Testis (tissue), 3 donors: Measurements from ENCODE around the gene STRN. TPM values are rescaled to one million over a fixed set of nuclear protein-coding genes. Genes with fewer than 3 reads are reported as not detected.

Experiments
- DNase-seq: peaks from one replicate; pipeline ENCODE4 v3.0.0-alpha.2; 2019
- H3K27ac ChIP-seq, 2 donors: fragments of 200-600 bp; sonication (generic); one replicate each; pipeline ENCODE4 v1.5.1; 2019
- H3K27me3 ChIP-seq: fragments of 200-600 bp; sonication (generic); one replicate; pipeline ENCODE4 v1.5.1; 2019
- H3K36me3 ChIP-seq: fragments of 200-600 bp; sonication (generic); one replicate; pipeline ENCODE4 v1.5.1; 2017; ENCODE audit warnings: low read depth; ENCODE audit errors: missing control alignments
- H3K4me1 ChIP-seq: fragments of 200-600 bp; sonication (generic); one replicate; pipeline ENCODE4 v1.5.1; 2019
- H3K4me3 ChIP-seq, 2 donors: fragments of 200-600 bp; sonication (generic); one replicate each; pipeline ENCODE4 v1.5.1; 2017 to 2019
- H3K9me3 ChIP-seq: fragments of 200-600 bp; sonication (generic); one replicate; pipeline ENCODE4 v1.5.1; 2017
- POLR2A ChIP-seq: fragments of 450-650 bp; IDR thresholded peaks from one replicate; pipeline ENCODE4 v1.6.1; 2017; ENCODE audit warnings: antibody characterized with exemption, mild to moderate bottlenecking, moderate library complexity
- WGBS, 2 donors: methylation state at CpG; one replicate each; pipeline ENCODE4 v1.1.5; 2018; 5-methylcytosine and 5-hydroxymethylcytosine counted together
- intact Hi-C: fragments of 100-400 bp; cut with DNase I; formaldehyde crosslinking; loops from one replicate; pipeline ENCODE4 v1.15.1; 2023; ENCODE audit warnings: low total_unique reads
- polyA plus RNA-seq: library from polyadenylated mRNA; stranded (reverse); fragments of 350-450 nt; fragmentation: Illumina TruSeq; extraction: RNeasy Lipid Tissue Mini Kit (QIAGEN cat#74804); gene quantifications from one replicate; pipeline ENCODE4 v1.2.3, GENCODE V29; 2014; ENCODE audit warnings: low read depth, low replicate concordance; ENCODE audit not compliant: insufficient read depth
- total RNA-seq, 2 donors: library from RNA; depleted of rRNA; stranded (reverse); fragments of >200 nt; gene quantifications; one replicate each; pipeline ENCODE4 v1.2.3, GENCODE V29; 2016
- TF ChIP-seq, protein P1 (sequence below), 3 experiments: fragments of 450-650 bp in 2 of 3; fragments of 200-600 bp in 1 of 3; sonication (generic) in 1 of 3; IDR thresholded peaks; one replicate each; pipeline ENCODE4 v1.5.1; 2016 to 2019; ENCODE audit warnings: antibody characterized with exemption in 3 of 3, mild to moderate bottlenecking in 2 of 3, moderate library complexity in 1 of 3

STRN gene
- total and polyA plus RNA-seq, 3 donors from 2014 or later, result 13.9 to 37.1 (median 34.8) TPM

- no peaks in the 10 kb centered on the region for H3K36me3 ChIP-seq
- intact Hi-C loops, result no loop called here
- no peaks in the 10 kb centered on the region for H3K4me1 ChIP-seq
- no peak overlapping the region for H3K27ac ChIP-seq
- TF ChIP-seq POLR2A, result no peak
- DNase-seq, result no peak
- no peaks in the 10 kb centered on the region for H3K27me3 ChIP-seq
- no peaks in the 10 kb centered on the region for H3K9me3 ChIP-seq
- no peak overlapping the region for H3K4me3 ChIP-seq
These were observed 107.6 kb downstream of the STRN start for GRCh38 chr2:36858551-36859365.

GRCh38 chr2:36857713-36858112 lies 108.6 kb downstream of the STRN start:
- no peaks in the 10 kb centered on the region for H3K27me3 ChIP-seq
- 86 to 87% methylated on average over 5 of the region's 5 CpGs for WGBS, 2 donors
- intact Hi-C loops, result no loop called here
- DNase-seq, result no peak
- H3K27ac ChIP-seq, result no peak overlapping the region
- no peaks in the 10 kb centered on the region for H3K9me3 ChIP-seq
- H3K4me1 ChIP-seq, result no peaks in the 10 kb centered on the region
- no peaks in the 10 kb centered on the region for H3K36me3 ChIP-seq
- TF ChIP-seq POLR2A, result no peak
- TF ChIP-seq, protein P1, sequence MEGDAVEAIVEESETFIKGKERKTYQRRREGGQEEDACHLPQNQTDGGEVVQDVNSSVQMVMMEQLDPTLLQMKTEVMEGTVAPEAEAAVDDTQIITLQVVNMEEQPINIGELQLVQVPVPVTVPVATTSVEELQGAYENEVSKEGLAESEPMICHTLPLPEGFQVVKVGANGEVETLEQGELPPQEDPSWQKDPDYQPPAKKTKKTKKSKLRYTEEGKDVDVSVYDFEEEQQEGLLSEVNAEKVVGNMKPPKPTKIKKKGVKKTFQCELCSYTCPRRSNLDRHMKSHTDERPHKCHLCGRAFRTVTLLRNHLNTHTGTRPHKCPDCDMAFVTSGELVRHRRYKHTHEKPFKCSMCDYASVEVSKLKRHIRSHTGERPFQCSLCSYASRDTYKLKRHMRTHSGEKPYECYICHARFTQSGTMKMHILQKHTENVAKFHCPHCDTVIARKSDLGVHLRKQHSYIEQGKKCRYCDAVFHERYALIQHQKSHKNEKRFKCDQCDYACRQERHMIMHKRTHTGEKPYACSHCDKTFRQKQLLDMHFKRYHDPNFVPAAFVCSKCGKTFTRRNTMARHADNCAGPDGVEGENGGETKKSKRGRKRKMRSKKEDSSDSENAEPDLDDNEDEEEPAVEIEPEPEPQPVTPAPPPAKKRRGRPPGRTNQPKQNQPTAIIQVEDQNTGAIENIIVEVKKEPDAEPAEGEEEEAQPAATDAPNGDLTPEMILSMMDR (IDR thresholded peaks at IDR 0.05), result no peak
- H3K4me3 ChIP-seq, result no peak overlapping the region

DNA sequence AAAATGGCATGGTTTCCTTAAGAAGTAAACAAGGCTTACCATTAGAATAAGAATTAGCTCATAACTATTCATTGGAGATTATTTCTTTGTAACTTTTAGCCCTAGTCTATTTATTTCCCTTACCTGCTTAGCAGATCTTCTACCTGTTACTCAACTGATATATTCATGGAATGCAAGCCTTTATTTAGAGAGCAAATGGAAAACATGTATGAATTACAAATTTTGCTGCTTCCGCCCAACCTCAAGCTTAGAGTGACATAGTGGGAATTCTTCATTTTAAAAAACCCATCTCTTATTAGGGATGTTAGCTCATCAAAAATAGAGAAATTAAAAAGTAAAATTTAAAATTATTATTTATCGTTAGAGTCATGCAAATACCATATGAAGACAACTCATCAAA lies 110.9 kb downstream of the STRN start:
- 93 to 95% methylated on average over 2 of the region's 2 CpGs for WGBS, 2 donors
- Histone ChIP-seq H3K4me1 (no peaks in the 10 kb centered on the region), H3K27ac (no peak overlapping the region), H3K4me3 (no peak overlapping the region), H3K27me3 (no peaks in the 10 kb centered on the region), H3K9me3 (no peaks in the 10 kb centered on the region), H3K36me3 (no peaks in the 10 kb centered on the region)
- intact Hi-C loops, result no loop called here
- no peak for DNase-seq
- TF ChIP-seq, protein P1 (IDR thresholded peaks at IDR 0.05), result no peak
- TF ChIP-seq POLR2A, result no peak

DNA sequence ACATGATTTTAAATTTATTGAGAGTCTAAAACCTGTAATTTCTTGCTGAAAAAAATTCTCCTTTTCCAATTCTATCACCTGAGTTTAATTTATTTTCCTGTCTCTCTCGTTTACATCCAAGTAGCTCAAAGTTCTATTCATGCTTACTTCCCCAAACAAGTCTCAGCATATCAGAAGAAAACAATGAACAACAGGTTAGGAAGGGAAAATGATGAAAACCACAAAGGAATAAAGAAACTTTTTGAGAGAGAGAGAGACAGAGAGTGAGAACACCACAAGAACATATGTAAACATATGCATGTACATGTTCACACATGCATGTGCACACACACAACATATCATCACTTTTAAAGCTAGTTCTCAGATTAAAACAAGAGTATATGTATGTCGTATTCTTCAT lies 112.1 kb downstream of the STRN start:
- 83 to 86% methylated on average over 2 of the region's 2 CpGs for WGBS, 2 donors
- no peak for TF ChIP-seq POLR2A
- TF ChIP-seq, protein P1 (IDR thresholded peaks at IDR 0.05), result no peak
- no peak for DNase-seq

GRCh38 chr2:36849265-36849664 lies 117.1 kb downstream of the STRN start:
- H3K36me3 ChIP-seq, result no peaks in the 10 kb centered on the region
- no peak overlapping the region for H3K27ac ChIP-seq
- 91 to 94% methylated on average over 8 of the region's 8 CpGs for WGBS, 2 donors
- no peaks in the 10 kb centered on the region for H3K9me3 ChIP-seq
- no peak overlapping the region for H3K4me3 ChIP-seq
- H3K27me3 ChIP-seq, result no peaks in the 10 kb centered on the region
- DNase-seq, result no peak
- H3K4me1 ChIP-seq, result no peaks in the 10 kb centered on the region
- no peak for TF ChIP-seq POLR2A
- TF ChIP-seq, protein P1 (IDR thresholded peaks at IDR 0.05), result no peak
- intact Hi-C loops, result no loop called here

More for the DNA sequence above, 112.1 kb downstream of the STRN start:
- H3K27me3 ChIP-seq, result no peaks in the 10 kb centered on the region
- intact Hi-C loops, result no loop called here
- H3K4me3 ChIP-seq, result no peak overlapping the region
- no peaks in the 10 kb centered on the region for H3K4me1 ChIP-seq
- H3K36me3 ChIP-seq, result no peaks in the 10 kb centered on the region
- no peak overlapping the region for H3K27ac ChIP-seq
- H3K9me3 ChIP-seq, result no peaks in the 10 kb centered on the region
